Measurements from ENCODE around the gene NAV3. TPM values are rescaled to one million over a fixed set of nuclear protein-coding genes. Genes with fewer than 3 reads are reported as not detected.

NAV3 gene
- total RNA-seq, 1 experiment from 2014 or later = 6.8 TPM

DNA sequence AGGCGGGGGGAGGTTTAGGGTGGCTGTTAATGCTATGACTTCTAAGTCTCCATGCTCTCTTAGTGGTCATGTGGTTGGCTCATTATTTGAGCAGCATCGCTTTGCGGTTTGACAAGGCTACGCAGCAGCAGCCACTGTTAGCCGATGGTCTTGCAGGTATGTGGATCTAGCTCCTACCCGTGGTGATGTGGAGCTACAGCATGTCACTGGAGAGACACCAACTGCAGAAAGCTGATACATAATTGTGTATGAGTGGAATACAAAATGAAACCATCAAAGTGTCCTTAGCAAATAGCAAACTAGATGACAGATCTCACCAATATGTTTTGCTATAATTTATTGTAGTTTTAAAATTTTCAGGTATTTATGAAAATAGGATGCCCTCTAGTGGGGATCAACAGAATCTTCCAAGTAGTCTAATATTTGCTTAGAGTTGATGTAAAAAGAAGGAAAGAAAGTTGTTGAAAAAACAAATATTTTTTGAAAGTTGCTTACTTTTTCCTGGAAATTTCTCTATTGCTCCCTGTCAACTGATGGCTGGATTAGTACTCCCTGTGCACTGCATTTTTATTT is 94.9 kb downstream of the NAV3 start:
- intact Hi-C loops (cut with micrococcal nuclease) = loop anchor here (1.0 kb wide), 3 partner anchors 77 to 201 kb away; no protein-coding TSS in a partner anchor
- H3K27ac ChIP-seq (ENCODE audit: low read length) = no peak overlapping the region
- POLR2A ChIA-PET (ENCODE audit: unreplicated experiment) = no interaction called here

DNA sequence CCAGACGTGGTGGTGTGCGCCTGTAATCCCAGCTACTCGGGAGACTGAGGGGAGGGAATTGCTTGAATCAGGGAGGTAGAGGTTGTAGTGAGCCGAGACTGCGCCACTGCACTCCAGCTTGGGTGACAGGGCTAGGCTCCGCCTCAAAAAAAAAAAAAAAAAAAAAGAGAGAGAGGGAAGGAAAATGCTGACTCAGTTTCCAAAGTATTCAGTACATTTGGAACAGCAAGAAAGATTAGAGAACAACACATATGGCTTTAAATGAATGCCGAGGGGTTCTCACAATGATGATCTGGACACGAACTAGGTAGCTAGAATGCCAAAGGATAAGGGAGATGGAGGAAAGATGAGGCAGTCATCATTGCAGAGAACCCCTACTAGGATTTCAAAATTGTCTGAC is 97.4 kb downstream of the NAV3 start:
- Histone ChIP-seq H3K36me3 (ENCODE audit: low read depth, low read length) (no peaks in the 10 kb centered on the region), H4K20me1 (ENCODE audit: low read length) (no peaks in the 10 kb centered on the region), H3K9me3 (ENCODE audit: low read length) (no peaks in the 10 kb centered on the region), H3K9ac (ENCODE audit: low read length) (no peak overlapping the region), H3K4me3 (ENCODE audit: low read length) (no peak overlapping the region), H2AFZ (ENCODE audit: low read length) (no peak overlapping the region), H3K79me2 (ENCODE audit: low read length) (no peaks in the 10 kb centered on the region), H3K4me1 (ENCODE audit: insufficient read depth, low read length) (no peaks in the 10 kb centered on the region), H3F3A (ENCODE audit: low read length, unreplicated experiment) (no peaks in the 10 kb centered on the region), H3K9me2 (replicated peaks; ENCODE audit: low read length) (no peaks in the 10 kb centered on the region), H3K27me3 (ENCODE audit: low read length) (peaks cover 6% of the 10 kb centered on the region; the same call in 1 of the 2 replicates), H3K27ac (ENCODE audit: low read length) (no peak overlapping the region), H3K4me2 (ENCODE audit: low read length) (no peak overlapping the region)
- TF ChIP-seq, protein P1, sequence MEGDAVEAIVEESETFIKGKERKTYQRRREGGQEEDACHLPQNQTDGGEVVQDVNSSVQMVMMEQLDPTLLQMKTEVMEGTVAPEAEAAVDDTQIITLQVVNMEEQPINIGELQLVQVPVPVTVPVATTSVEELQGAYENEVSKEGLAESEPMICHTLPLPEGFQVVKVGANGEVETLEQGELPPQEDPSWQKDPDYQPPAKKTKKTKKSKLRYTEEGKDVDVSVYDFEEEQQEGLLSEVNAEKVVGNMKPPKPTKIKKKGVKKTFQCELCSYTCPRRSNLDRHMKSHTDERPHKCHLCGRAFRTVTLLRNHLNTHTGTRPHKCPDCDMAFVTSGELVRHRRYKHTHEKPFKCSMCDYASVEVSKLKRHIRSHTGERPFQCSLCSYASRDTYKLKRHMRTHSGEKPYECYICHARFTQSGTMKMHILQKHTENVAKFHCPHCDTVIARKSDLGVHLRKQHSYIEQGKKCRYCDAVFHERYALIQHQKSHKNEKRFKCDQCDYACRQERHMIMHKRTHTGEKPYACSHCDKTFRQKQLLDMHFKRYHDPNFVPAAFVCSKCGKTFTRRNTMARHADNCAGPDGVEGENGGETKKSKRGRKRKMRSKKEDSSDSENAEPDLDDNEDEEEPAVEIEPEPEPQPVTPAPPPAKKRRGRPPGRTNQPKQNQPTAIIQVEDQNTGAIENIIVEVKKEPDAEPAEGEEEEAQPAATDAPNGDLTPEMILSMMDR (conservative IDR thresholded peaks at IDR 0.05; ENCODE audit: low read depth, low read length) = no peak
- TF ChIP-seq EZH2phosphoT487 (IDR thresholded peaks at IDR 0.05; ENCODE audit: borderline replicate concordance, low read length) (no peak), EZH2 (IDR thresholded peaks at IDR 0.05; ENCODE audit: low read length, unreplicated experiment) (no peak)
- intact Hi-C loops (cut with micrococcal nuclease) = no loop called here
- ChIA-PET POLR2A (ENCODE audit: unreplicated experiment) (interaction anchor here (0.6 kb wide), 1 partner anchor 19 kb away, joined by 7 read pairs; no protein-coding TSS in a partner anchor), CTCF (no interaction called here)
- DNase-seq (no peak), ATAC-seq (no peak)
- BruUV-seq (replicated peaks) = no TSS peak

More for the DNA sequence above, 94.9 kb downstream of the NAV3 start:
- Histone ChIP-seq H3K36me3 (ENCODE audit: low read depth, low read length) (no peaks in the 10 kb centered on the region), H3K4me1 (ENCODE audit: insufficient read depth, low read length) (no peaks in the 10 kb centered on the region), H3K9me3 (ENCODE audit: low read length) (no peaks in the 10 kb centered on the region), H3K9me2 (replicated peaks; ENCODE audit: low read length) (no peaks in the 10 kb centered on the region), H2AFZ (ENCODE audit: low read length) (no peak overlapping the region), H3K79me2 (ENCODE audit: low read length) (no peaks in the 10 kb centered on the region), H3K9ac (ENCODE audit: low read length) (no peak overlapping the region), H3K4me2 (ENCODE audit: low read length) (no peak overlapping the region), H3F3A (ENCODE audit: low read length, unreplicated experiment) (no peaks in the 10 kb centered on the region), H3K4me3 (ENCODE audit: low read length) (no peak overlapping the region), H3K27me3 (ENCODE audit: low read length) (peaks cover 26% of the 10 kb centered on the region), H4K20me1 (ENCODE audit: low read length) (no peaks in the 10 kb centered on the region)
- DNase-seq = peak; percentile 90
- BruUV-seq (replicated peaks) = no TSS peak
- CTCF ChIA-PET = interaction anchor here (0.6 to 1.5 kb wide), 8 partner anchors 14 to 982 kb away, joined by 3 to 8 read pairs (median 4); no protein-coding TSS in a partner anchor
- no peak for TF ChIP-seq EZH2phosphoT487 (IDR thresholded peaks at IDR 0.05; ENCODE audit: borderline replicate concordance, low read length)
- TF ChIP-seq, protein P1 (conservative IDR thresholded peaks at IDR 0.05; ENCODE audit: low read depth, low read length) = peak; percentile 100
- ATAC-seq = peak; percentile 100

DNA sequence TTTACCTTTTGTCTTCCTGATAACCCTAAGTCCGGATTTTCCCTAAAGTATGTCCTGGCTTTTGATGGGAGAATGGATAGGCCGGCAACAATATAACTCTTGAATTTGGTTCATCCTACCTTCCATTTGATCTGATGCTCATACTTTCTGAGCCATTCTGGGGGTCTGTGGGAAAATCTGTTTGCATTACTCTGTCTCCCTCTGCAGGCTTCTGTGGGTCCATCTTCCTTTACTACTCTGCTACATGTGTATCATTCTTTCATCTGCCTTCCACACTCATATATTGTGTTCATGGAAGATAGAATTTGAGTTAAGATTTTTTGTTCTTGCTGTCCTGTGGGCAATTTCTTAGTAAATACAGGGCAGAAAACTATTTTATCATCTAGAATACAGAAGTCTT is 101.5 kb downstream of the NAV3 start:
- no peak for DNase-seq
- Histone ChIP-seq H3K9me3 (ENCODE audit: low read length) (no peaks in the 10 kb centered on the region), H4K20me1 (ENCODE audit: low read length) (no peaks in the 10 kb centered on the region), H3K4me3 (ENCODE audit: low read length) (no peak overlapping the region), H3K4me1 (ENCODE audit: insufficient read depth, low read length) (no peaks in the 10 kb centered on the region), H3K27ac (ENCODE audit: low read length) (no peak overlapping the region), H3F3A (ENCODE audit: low read length, unreplicated experiment) (no peaks in the 10 kb centered on the region), H3K36me3 (ENCODE audit: low read depth, low read length) (no peaks in the 10 kb centered on the region), H2AFZ (ENCODE audit: low read length) (no peak overlapping the region), H3K27me3 (ENCODE audit: low read length) (no peaks in the 10 kb centered on the region), H3K79me2 (ENCODE audit: low read length) (no peaks in the 10 kb centered on the region), H3K9me2 (replicated peaks; ENCODE audit: low read length) (no peaks in the 10 kb centered on the region), H3K4me2 (ENCODE audit: low read length) (no peak overlapping the region), H3K9ac (ENCODE audit: low read length) (no peak overlapping the region)
- TF ChIP-seq EZH2 (IDR thresholded peaks at IDR 0.05; ENCODE audit: low read length, unreplicated experiment) = no peak
- TF ChIP-seq EZH2phosphoT487 (IDR thresholded peaks at IDR 0.05; ENCODE audit: borderline replicate concordance, low read length) = no peak
- TF ChIP-seq, protein P1 (conservative IDR thresholded peaks at IDR 0.05; ENCODE audit: low read depth, low read length) = peak; percentile 50
- intact Hi-C loops (cut with micrococcal nuclease) = no loop called here
- ChIA-PET CTCF (no interaction called here), POLR2A (ENCODE audit: unreplicated experiment) (no interaction called here)
- no peak for ATAC-seq
- no TSS peak for BruUV-seq (replicated peaks)

Measured in PC-3 (cell line).